BJ (cell line): ENCODE results near the gene DGKE. TPM values are rescaled to one million over a fixed set of nuclear protein-coding genes. Genes with fewer than 3 reads are reported as not detected.

Experiments used
- CTCF ChIA-PET: fragments of 350-600 bp; formaldehyde crosslinking; extraction: SDS; loops from one replicate; lab custom pipeline; 2021; ENCODE audit warnings: antibody characterized with exemption, inconsistent platforms; lab: Yijun Ruan, JAX
- POLR2A ChIA-PET: fragments of 300-600 bp; sonication (Branson Sonifier 250); formaldehyde crosslinking; extraction: SDS; loops from one replicate; lab custom pipeline; 2021; ENCODE audit warnings: antibody characterized with exemption; lab: Charles Lee
- DNase-seq: peaks from one replicate; pipeline ENCODE4 v3.0.0-alpha.2; 2011; ENCODE audit warnings: low read depth
- H3K27me3 ChIP-seq: 2 replicates; pipeline ENCODE4 v1.6.0; 2011; ENCODE audit warnings: low read length; ENCODE audit not compliant: control insufficient read depth, insufficient read depth
- H3K36me3 ChIP-seq: 2 replicates; pipeline ENCODE4 v1.5.1; 2011; ENCODE audit warnings: low read length; ENCODE audit not compliant: control insufficient read depth, insufficient read depth
- H3K4me3 ChIP-seq: 2 replicates; pipeline ENCODE4 v1.5.1; 2011; ENCODE audit warnings: low read depth, mild to moderate bottlenecking, control low read depth, low read length
- CTCF ChIP-seq: IDR thresholded peaks from 2 replicates; pipeline ENCODE4 v1.5.1; 2011; ENCODE audit warnings: low read depth, mild to moderate bottlenecking, control low read depth, inconsistent platforms, low read length, moderate library complexity; ENCODE audit not compliant: insufficient read depth
- polyA plus RNA-seq: library from polyadenylated mRNA; depleted of rRNA; stranded (reverse); fragments of >200 nt; gene quantifications from 2 replicates; pipeline ENCODE4 v1.2.3, GENCODE V29; 2011

DGKE gene
- polyA plus RNA-seq, 1 experiment: 1.9 TPM

GRCh38 chr17:56913000-56913311 lies 79.0 kb downstream of the DGKE start:
- Histone ChIP-seq H3K27me3 (no peaks in the 10 kb centered on the region), H3K4me3 (peak overlapping the region; percentile 86), H3K36me3 (peaks cover 1% of the 10 kb centered on the region; the same call in 1 of the 2 replicates)
- DNase-seq: no peak
- POLR2A ChIA-PET: no interaction called here
- CTCF ChIA-PET: no interaction called here
- TF ChIP-seq CTCF: no peak

- H3K27me3 ChIP-seq: no peaks in the 10 kb centered on the region
- no peak for TF ChIP-seq CTCF
- POLR2A ChIA-PET: no interaction called here
- CTCF ChIA-PET: interaction anchor here (0.9 to 1.1 kb wide), 2 partner anchors 16 to 94 kb away, joined by 3 to 4 read pairs; no protein-coding TSS in a partner anchor
- DNase-seq: no peak
- H3K4me3 ChIP-seq: peak overlapping the region; percentile 86
- H3K36me3 ChIP-seq: no peaks in the 10 kb centered on the region
Measured at GRCh38 chr17:56913353-56913866, 79.5 kb downstream of the DGKE start.

GRCh38 chr17:56913867-56914580 lies 80.1 kb downstream of the DGKE start, which contains the start of gene TRIM25:
Gene TRIM25, minus strand, starts transcription at chr17:56914049. Its CDS starts 61 bp downstream, at chr17:56913988.
- Histone ChIP-seq H3K36me3 (no peaks in the 10 kb centered on the region), H3K27me3 (no peaks in the 10 kb centered on the region), H3K4me3 (peak within 1 kb of the TSS; percentile 86)
- ChIA-PET CTCF (interaction anchor here (0.9 to 1.1 kb wide), 2 partner anchors 15 to 94 kb away, joined by 3 to 4 read pairs; no protein-coding TSS in a partner anchor), POLR2A (no interaction called here)
- no peak for TF ChIP-seq CTCF
- DNase-seq: peak; percentile 31

GRCh38 chr17:56914581-56915273 lies 80.8 kb downstream of the DGKE start:
- DNase-seq: no peak
- CTCF ChIA-PET: interaction anchor here (1.1 kb wide), 1 partner anchor 95 kb away, joined by 3 read pairs; no protein-coding TSS in a partner anchor
- TF ChIP-seq CTCF: no peak

More at GRCh38 chr17:56914581-56915273, 80.8 kb downstream of the DGKE start:
- POLR2A ChIA-PET: no interaction called here
- Histone ChIP-seq H3K4me3 (peak overlapping the region; percentile 86), H3K27me3 (no peaks in the 10 kb centered on the region), H3K36me3 (no peaks in the 10 kb centered on the region)
